ENCODE data around the gene LSG1.

GRCh38 chr3:194720048-194720447, 48.1 kb upstream of the LSG1 start:
- no peak for TF ChIP-seq CTCF (IDR thresholded peaks at IDR 0.05)
- TF ChIP-seq POLR2AphosphoS5 (IDR thresholded peaks at IDR 0.05): no peak
- TF ChIP-seq EP300 (IDR thresholded peaks at IDR 0.05): no peak
- TF ChIP-seq POLR2A (IDR thresholded peaks at IDR 0.05; ENCODE audit: low read depth): no peak
